ENCODE measurements around the gene SLC6A18.

GRCh38 chr5:1288439-1289335 lies 63.5 kb downstream of the SLC6A18 start:
- TF ChIP-seq TAF1 (IDR thresholded peaks at IDR 0.05; ENCODE audit: borderline replicate concordance, insufficient read depth, low read length) (no peak), REST (IDR thresholded peaks at IDR 0.05; ENCODE audit: insufficient read depth in 1 of 2, low read depth in 2 of 2, low read length in 2 of 2) (no peak), POLR2AphosphoS5 (IDR thresholded peaks at IDR 0.05; ENCODE audit: low read depth, low read length) (no peak), SIN3A (IDR thresholded peaks at IDR 0.05; ENCODE audit: borderline replicate concordance, insufficient read depth, low read length) (no peak)

Data from PFSK-1 (cell line).